ENCODE results near the gene FBXL19. TPM values are rescaled to one million over a fixed set of nuclear protein-coding genes. Genes with fewer than 3 reads are reported as not detected.

The FBXL19 gene
- total and polyA plus RNA-seq, 2 of the 8 experiments (the other 6 are each of a cell fraction or from before 2014, with no cell fraction given) = 47.2 to 72.2 TPM

GRCh38 chr16:30982548-30983288 is 59.3 kb downstream of the FBXL19 start:
- Histone ChIP-seq H2BK15ac (ENCODE audit: low read length) (no peak overlapping the region), H3K4me1 (replicated peaks in 1 of 4; ENCODE audit: control insufficient read depth in 3 of 4, insufficient read depth in 4 of 4, low read length in 3 of 4) (peaks cover 0 to 5% (median 2%) of the 10 kb centered on the region in 4 experiments; a peak in 4 of 7 replicates), H3K79me2 (ENCODE audit: control insufficient read depth in 1 of 2, insufficient read depth in 2 of 2, low read length in 2 of 2) (no peaks in the 10 kb centered on the region), H3K27ac (ENCODE audit: low read depth, low read length) (no peak overlapping the region), H3K4ac (replicated peaks; ENCODE audit: insufficient read length, low read depth, low read length) (no peak overlapping the region), H4K91ac (replicated peaks; ENCODE audit: insufficient read length, low read length) (no peak overlapping the region), H3K79me1 (ENCODE audit: low read depth, low read length) (no peaks in the 10 kb centered on the region), H2BK20ac (ENCODE audit: low read length) (no peak overlapping the region), H3K27me3 (replicated peaks in 1 of 4; ENCODE audit: control insufficient read depth in 3 of 4, extremely low read depth in 1 of 4, insufficient read depth in 3 of 4, low read length in 3 of 4) (no peaks in the 10 kb centered on the region), H4K8ac (ENCODE audit: extremely low read depth, insufficient read depth, low read length) (no peak overlapping the region; the same call in 1 of the 2 replicates), H2AFZ (ENCODE audit: low read length) (no peak overlapping the region), H3K36me3 (ENCODE audit: control insufficient read depth in 2 of 4, insufficient read depth in 4 of 4, low read length in 3 of 4) (peaks cover 8 to 32% (median 22%) of the 10 kb centered on the region in 4 experiments; a peak in 6 of 8 replicates), H4K20me1 (replicated peaks in 1 of 2; ENCODE audit: control insufficient read depth in 1 of 2, insufficient read depth in 2 of 2, low read length in 2 of 2) (peaks cover 0 to 18% of the 10 kb centered on the region in 2 experiments), H3K18ac (ENCODE audit: extremely low read depth, low read length) (no peak overlapping the region), H3K56ac (replicated peaks; ENCODE audit: insufficient read length, low read depth, low read length) (no peak overlapping the region), H3K9me3 (ENCODE audit: insufficient read depth in 2 of 2, low read depth in 1 of 2, low read length in 1 of 2) (no peaks in the 10 kb centered on the region), H3K23me2 (ENCODE audit: low read depth, low read length) (peaks cover 3% of the 10 kb centered on the region; the same call in 1 of the 2 replicates), H2AK5ac (ENCODE audit: low read depth, low read length) (no peak overlapping the region), H3K9ac (replicated peaks in 1 of 4; ENCODE audit: extremely low read depth in 1 of 4, low read depth in 3 of 4, low read length in 3 of 4) (no peak overlapping the region), H3K14ac (ENCODE audit: insufficient read length) (no peak overlapping the region), H2BK12ac (ENCODE audit: low read depth, low read length) (no peak overlapping the region), H3K4me3 (ENCODE audit: extremely low read depth in 1 of 4, insufficient read depth in 2 of 4, low read depth in 3 of 4, low read length in 4 of 4) (no peak overlapping the region), H3K23ac (ENCODE audit: insufficient read length) (no peak overlapping the region), H4K5ac (ENCODE audit: insufficient read length, low read depth, low read length) (no peak overlapping the region), H3K4me2 (ENCODE audit: insufficient read depth in 1 of 2, low read depth in 2 of 2, low read length in 2 of 2) (no peak overlapping the region), H2BK120ac (replicated peaks; ENCODE audit: low read depth, low read length) (no peak overlapping the region), H2BK5ac (ENCODE audit: low read depth, low read length) (no peak overlapping the region)
- FAIRE-seq (no peak), DNase-seq (ENCODE audit: low read depth in 1 of 2, low spot score in 2 of 2) (no peak)
- ChIA-PET CTCF (ENCODE audit: partially characterized antibody) (interaction anchor here (0.6 to 5.5 kb wide), 15 partner anchors 14 to 473 kb away, joined by 3 to 39 read pairs (median 4); partner anchors contain the start of genes ZNF646 and ZNF668), POLR2A (ENCODE audit: partially characterized antibody) (interaction anchor here (0.7 to 5.9 kb wide), 15 partner anchors 13 to 197 kb away, joined by 3 to 45 read pairs (median 4); partner anchors contain the start of genes FUS, KAT8, ORAI3 and SETD1A)
- WGBS, 2 experiments (ENCODE audit: extremely low coverage in 1 of 2, insufficient coverage in 1 of 2, insufficient read length in 1 of 2, insufficient replicate concordance in 2 of 2, low coverage in 1 of 2, low lambda C conversion rate in 2 of 2, missing lambda C conversion rate in 1 of 2) = 92% methylated on average over 16 of the region's 17 CpGs; no CpG with 5 or more reads in 1 of the 2 experiments
- TF ChIP-seq EP300 (IDR thresholded peaks at IDR 0.05; ENCODE audit: borderline replicate concordance in 1 of 2, low read depth in 2 of 2, low read length in 2 of 2) = no peak
- TF ChIP-seq RXRA (IDR thresholded peaks at IDR 0.05; ENCODE audit: insufficient read depth, low read depth, low read length) = no peak
- TF ChIP-seq ZNF274 (IDR thresholded peaks at IDR 0.05; ENCODE audit: borderline replicate concordance, extremely low read depth, low read length) = no peak
- TF ChIP-seq CREB1 (IDR thresholded peaks at IDR 0.05) = no peak
- TF ChIP-seq CHD2 (IDR thresholded peaks at IDR 0.05; ENCODE audit: low read length) = no peak
